ENCODE results near the gene NDUFA7.

Gene NDUFA7

GRCh38 chr19:8261347-8261746 lies 59.8 kb downstream of the NDUFA7 start:
- no peak for DNase-seq

Data from stimulated activated CD4-positive, alpha-beta T cell treated with anti-CD3 and anti-CD28 coated beads, Interleukin-2, amount 100 ng/mL, for 48 hours (primary cell).